Islet precursor cell (in vitro differentiated cells): ENCODE measurements around the gene TGFBRAP1.
A peak's percentile ranks its signal among the peaks of the same experiment; 100 is the strongest.
"Not testable (repeated sequence)": the region's sequence is repeated elsewhere in the genome, so short reads cannot be mapped to it uniquely, and the experiment has no call there.

Experiments
- DNase-seq: peaks from one replicate; pipeline ENCODE4 v3.0.0-alpha.2; 2018

The TGFBRAP1 gene

DNA sequence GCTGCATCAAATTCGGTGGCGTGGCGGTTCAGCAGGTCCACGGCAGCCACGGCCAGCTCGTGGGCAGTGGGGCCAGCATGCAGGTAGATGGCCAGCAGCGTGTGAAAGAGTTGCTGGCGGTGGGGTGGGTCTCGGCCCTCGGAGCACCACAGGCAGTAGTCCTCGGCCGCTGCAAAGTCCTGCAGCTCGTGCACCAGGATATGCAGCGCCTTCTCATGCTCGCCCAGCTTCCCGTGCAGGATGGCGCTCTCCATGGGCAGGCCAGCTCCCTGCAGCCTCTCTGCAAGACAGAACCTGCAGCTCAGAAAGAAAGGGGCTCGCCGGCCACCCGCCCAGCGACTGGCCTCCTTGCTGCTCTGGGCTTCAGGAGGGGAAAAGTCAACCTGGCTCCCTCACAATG is 60.1 kb downstream of the TGFBRAP1 start:
- no peak for DNase-seq

DNA sequence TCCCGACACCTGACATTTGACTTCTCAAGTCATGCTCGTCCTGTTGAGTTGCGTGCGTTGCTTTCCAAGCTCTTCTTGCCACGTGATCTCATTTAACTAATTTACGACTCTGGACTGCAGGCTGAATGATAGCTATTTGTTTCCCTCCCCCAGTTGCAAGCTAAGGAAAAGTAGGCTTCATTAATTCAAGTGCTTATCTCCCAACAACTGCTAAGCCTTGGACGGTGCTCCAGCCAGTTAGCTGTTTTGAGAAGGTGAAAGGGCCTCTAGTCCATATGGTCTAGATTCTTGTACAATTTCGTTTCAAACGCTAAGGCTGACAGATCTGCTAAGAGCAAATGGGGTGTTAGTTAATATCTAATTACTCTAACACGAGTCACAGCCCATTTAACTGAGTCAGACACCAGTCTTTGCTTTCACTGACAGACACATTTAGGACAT is 66.9 kb downstream of the TGFBRAP1 start:
- DNase-seq = no peak

DNA sequence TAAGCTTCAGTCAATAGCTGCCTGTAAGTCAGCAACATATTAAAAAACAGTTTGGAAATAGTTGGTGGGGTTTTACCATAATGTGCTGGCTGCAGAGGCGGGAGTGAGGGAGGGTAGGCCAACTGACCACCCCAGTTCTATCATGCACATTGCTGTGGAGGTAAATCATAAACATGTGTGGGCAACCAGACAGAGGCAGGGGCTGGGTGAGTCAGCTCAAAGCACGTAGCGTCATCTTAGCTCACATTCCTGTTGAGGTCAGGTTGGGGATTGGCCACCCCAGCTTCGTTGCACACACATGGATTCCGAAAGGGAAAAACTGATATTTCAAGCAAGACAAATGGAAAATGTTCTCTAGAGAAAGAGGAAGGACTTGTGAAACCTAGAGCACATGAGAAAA is 68.5 kb downstream of the TGFBRAP1 start:
- DNase-seq = peak; percentile 69

DNA sequence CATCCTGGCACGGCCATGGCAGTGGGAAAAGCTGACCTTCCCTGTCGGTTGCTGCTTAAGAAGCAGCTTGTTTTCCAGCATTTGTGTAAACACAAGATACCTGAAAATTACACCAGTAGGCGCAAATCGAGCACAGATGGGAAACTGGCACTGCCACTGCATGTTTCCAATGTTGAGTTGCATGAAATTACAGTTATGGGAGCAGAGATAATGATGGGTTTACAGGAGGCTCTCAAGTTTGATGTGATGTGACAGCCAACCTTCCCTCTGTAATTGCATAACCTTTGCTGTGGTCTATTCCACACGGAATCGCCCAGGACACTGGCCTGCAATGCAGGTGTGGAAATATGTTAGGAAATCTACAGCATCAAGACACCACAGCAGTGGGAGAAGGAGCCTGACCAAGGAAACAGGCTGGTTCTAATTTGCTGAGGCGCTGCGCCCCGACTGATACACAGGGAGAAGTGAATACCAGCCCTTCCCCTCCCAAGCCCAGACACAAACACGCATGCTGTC is 70.6 kb downstream of the TGFBRAP1 start:
- no peak for DNase-seq

DNA sequence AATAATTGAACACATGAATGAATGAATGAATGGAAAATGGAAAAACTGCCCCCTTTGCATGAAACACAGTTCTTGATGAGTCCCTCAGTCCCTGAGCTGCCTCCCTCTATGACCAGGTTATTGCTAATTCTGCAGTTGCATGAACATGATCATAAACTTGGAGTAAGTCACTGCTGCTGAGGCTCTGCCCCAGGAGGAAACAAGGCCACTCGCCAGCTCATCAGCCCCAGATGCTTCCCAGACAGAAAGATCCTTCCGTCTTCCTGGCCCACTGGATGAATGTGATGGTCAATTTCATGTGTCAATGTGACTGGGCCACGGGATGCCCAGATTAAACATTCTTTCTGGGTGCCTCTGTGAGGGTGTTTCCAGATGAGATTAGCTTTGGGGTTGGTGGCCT is 71.6 kb downstream of the TGFBRAP1 start:
- no peak for DNase-seq

DNA sequence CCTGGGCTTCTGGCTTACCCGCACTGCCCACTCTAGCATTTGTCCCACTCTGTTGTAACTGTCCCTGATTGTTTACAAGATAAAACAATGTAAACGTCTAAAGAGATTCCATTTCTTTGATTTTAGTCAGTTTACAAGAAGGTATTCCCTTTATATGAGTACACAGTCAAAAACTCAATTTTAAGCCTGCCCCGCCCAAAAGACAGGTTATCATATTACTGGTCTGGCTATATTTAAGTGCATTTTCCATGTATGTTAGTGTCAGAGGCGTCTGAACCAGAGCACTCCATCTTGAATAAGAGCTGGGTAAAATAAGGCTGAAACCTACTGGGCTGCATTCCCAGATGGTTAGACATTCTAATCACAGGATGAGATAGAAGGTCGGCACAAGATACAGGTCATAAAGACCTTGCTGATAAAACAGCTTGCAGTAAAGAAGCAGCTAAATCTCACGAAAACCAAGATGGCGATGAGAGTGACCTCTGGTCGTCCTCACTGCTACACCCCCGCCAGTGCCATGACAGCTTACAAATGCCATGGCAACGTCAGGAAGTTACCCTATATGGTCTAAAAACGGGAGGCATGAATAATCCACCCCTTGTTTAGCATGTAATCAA is 73.0 kb downstream of the TGFBRAP1 start:
- peak; percentile 75 for DNase-seq

DNA sequence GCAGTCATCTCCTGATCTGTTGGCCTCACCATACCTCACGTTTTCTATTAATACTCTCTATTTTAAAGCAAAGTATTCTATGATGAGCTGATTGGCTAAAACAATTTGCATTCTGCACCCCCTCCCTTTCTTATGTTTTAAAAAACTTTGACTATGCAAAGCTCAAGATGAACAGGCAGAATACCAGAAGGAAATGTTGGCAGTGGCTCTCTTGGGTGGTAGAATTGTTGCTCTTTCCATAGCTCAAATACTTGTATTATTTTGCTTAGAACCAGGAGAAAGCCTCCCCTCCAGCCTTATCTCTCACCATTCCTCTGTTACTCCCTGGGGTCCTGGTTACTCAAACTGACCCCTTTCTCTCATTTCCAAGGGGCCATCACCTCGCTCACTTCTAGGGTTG is 73.6 kb downstream of the TGFBRAP1 start:
- no peak for DNase-seq

DNA sequence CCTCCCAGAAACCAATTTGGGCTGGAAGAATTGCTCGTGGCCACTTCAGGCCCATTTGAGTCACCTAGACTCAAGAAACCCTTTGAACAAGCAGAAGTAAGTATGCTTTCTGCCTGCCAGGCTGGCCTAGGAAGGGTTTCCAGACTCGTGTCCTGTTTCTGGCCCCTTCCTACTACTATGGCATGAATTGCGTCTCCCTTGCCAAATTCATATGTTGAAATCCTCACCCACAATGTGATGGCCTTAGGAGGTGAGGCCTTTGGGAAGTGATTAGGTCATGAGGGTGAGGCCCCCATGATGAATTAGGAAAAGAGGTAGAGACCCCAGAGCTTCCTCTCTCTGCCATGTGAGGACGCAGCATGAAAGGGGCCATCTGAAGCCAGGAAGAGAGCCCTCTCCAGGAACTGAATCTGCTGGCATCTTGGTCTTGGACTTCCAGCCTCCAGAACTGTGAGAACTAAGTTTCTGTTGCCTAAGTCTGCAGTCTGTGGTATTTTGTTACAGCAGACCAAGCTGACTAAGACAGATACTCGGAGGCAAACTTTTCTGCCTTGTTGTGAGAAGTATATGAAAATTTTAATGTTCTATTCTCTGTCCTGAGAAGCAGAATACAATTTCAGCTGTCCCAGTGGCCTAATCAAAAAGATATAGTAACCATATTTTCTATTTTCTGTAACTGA is 74.9 kb downstream of the TGFBRAP1 start:
- no peak for DNase-seq

DNA sequence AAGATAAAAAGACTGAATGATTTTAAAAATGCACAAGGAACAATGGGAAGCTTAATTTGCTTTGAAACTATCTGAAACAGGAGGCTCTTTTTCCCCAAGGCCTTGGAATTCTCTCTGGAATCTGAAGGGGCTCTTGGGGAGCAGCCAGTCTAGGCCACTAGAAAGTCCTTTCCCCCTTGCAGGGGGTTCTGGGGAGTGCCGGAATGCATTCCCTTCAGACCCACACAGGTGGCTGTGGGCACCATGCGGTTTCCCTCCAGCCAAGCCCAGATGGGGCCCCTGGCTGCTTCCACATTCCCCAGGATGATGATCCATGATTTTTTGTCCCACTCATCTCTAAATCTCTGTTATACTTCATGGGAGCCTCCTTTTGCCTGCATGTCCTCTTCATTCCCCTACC is 77.3 kb downstream of the TGFBRAP1 start:
- no peak for DNase-seq

DNA sequence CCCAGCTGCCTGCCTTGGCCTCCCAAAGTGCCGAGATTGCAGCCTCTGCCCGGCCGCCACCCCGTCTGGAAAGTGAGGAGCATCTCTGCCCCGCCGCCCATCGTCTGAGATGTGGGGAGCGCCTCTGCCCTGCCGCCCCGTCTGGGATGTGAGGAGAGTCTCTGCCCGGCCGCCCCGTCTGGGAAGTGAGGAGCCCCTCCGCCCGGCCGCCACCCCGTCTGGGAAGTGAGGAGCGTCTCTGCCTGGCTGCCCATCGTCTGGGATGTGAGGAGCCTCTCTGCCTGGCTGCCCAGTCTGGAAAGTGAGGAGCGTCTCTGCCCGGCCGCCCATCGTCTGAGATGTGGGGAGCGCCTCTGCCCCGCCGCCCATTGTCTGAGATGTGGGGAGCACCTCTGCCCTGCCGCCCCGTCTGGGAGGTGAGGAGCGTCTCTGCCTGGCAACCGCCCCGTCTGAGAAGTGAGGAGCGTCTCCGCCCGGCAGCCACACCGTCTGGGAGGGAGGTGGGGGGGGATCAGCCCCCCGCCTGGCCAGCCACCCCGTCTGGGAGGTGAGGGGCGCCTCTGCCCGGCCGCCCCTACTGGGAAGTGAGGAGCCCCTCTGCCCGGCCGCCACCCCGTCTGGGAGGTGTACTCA is 78.4 kb downstream of the TGFBRAP1 start:
- not testable (repeated sequence) for DNase-seq

DNA sequence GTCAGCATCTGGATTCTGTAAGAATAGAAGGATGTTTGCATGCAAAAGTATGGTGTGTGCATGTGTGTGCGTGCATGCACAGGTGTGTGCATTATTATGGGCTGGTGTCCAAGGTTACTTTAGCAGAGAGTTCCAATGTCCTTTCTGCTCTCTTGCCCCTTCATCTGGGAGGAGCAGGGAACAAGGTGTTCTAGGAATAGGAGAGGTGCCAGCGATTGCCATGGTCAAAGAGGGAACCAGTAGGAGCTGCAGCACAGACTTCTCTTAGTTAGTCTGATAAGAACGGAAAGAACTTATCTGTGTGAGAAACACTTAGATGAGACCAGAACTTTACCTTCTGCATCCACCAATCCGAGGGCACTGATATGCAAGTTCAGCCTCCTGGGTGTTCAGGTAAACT is 79.6 kb downstream of the TGFBRAP1 start:
- DNase-seq = no peak

DNA sequence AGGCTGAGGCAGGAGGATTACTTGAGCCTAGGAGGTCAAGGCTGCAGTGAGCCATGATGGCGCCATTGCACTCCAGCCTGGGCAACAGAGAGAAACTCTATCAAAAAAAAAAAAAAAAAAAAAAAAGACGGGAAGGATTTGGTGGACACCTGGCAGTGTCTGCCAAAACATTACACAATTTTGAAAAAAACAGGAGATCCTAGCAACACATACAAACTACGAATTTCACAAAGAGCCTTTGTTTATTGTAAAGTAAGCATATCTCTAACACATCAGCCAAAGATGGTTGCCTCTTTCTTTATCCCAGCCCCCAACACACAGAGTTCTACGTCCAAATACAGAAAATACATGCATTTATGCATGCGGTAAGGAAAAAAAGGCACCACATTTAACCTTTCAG is 80.4 kb downstream of the TGFBRAP1 start:
- DNase-seq = no peak

DNA sequence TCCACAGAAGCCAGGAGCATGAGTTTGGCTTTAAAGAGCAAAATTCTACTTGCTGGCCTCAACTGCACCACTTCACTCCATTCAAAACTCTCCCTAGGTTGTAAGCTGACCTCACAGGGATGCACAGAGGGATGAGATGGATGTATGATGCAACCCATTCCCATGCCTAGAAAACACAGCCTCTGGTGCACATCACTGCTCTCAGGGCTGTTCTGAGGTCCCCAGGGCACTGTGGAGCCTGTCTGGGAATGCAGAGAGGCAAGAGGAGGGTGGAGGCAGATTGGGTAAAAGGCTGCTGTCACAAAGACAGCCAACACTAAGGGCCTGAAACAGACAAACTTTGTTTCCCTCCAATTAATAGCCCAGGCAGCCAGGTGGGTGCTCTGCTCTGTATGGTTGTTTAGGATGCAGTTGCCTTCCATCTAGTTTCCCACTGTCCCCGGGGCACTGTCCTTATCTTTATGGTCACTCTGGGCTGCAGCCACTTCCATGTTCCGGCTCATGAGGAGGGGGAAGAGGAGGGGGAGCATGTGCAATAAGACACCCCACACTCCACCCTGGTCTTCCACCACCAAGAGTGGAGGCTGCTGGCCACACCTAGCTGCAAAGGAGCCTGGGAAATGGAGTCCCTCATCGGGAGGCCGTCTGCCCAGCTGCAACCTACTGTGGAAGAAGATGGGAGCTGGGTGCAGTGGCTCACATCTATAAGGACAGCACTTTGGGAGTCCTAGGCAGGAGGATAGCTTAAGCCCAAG is 81.0 kb downstream of the TGFBRAP1 start:
- peak; percentile 94 for DNase-seq

DNA sequence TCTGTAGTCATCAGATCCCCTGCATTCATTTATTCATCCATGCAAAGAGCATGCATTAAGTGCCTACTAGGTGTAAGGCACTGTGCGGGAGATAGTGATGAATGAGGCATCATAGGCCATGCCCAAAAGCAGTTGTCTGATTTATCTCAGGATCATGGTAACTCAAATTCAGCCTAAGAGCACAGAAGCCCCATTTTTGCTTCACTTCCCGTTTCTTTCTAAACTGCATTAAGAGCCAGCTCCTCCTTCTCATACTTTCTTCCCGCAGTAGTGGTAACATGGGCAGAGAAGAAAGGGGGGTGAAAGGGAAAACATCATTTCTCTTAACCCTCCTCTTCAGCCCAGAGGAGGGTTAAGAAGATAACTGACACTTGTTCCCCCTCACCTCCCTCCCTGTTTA is 85.1 kb downstream of the TGFBRAP1 start:
- no peak for DNase-seq

DNA sequence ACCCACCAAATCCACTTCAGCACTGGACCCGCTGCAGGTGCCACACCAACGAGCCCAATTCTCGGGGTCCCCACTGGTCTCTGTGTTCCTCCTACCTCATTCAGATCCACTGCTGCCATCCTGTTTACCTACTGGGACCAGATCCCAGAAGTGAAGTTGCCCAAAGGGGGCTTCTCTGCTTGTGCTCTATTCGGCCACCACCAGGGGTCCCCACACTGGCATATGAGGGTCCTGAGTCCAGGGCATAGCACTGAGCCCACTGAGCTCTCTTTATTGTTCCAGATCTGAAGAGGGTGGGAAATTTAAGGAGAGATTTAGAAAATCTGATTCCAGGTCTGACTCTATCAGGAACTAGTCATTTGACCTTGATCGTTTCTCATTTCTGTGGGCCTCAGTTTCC is 85.6 kb downstream of the TGFBRAP1 start:
- DNase-seq = peak; percentile 68

DNA sequence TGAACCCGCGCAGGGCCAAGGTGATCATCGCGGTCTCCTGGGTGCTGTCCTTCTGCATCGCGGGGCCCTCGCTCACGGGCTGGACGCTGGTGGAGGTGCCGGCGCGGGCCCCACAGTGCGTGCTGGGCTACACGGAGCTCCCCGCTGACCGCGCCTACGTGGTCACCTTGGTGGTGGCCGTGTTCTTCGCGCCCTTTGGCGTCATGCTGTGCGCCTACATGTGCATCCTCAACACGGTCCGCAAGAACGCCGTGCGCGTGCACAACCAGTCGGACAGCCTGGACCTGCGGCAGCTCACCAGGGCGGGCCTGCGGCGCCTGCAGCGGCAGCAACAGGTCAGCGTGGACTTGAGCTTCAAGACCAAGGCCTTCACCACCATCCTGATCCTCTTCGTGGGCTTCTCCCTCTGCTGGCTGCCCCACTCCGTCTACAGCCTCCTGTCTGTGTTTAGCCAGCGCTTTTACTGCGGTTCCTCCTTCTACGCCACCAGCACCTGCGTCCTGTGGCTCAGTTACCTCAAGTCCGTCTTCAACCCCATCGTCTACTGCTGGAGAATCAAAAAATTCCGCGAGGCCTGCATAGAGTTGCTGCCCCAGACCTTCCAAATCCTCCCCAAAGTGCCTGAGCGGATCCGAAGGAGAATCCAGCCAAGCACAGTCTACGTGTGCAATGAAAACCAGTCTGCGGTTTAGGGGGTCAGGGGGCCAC is 87.1 kb downstream of the TGFBRAP1 start:
- DNase-seq = no peak

DNA sequence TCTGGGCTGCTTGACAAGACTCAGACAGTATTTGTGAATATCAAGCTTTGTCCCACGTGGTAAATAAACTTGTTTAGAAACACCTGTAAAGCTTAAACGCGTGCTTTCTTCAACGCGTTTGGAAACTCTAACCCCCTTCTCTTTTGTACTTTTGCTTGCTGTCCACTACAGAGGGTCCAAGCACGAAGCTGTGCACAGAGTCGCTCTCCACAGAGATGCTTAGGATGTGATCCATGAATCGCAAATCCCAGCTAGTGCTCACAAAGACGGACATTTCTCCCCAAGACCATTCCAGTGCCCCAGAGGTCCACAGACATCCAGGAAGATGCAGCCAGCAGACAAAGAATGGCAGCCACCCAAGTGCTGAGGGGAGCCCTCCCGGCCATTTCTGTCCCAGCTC is 88.1 kb downstream of the TGFBRAP1 start, which contains the start of gene GPR45:
Gene GPR45, plus strand, starts transcription at position 301 of the 400 bp plus-strand sequence. CDS start 116 bp downstream, outside the sequence.
- DNase-seq = no peak

DNA sequence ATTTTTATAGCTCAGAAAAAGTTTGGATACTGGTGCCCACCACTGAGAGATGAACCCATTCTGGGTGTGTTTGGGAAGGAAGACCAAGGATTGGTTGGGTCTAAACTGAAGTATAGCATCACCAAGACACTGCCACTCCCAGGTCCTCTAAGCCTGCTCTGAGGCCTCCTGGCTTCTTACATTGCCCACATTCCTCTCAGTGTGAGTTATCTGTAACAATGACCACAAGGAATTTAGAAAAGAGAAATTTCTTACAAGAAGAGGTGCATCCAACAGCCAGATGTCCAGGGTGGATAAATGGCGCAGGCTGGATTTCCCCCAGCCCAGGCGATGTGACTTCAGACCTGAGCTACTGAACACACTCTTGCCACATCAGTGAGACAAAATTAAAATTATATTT is 89.6 kb downstream of the TGFBRAP1 start:
- DNase-seq = peak; percentile 84

DNA sequence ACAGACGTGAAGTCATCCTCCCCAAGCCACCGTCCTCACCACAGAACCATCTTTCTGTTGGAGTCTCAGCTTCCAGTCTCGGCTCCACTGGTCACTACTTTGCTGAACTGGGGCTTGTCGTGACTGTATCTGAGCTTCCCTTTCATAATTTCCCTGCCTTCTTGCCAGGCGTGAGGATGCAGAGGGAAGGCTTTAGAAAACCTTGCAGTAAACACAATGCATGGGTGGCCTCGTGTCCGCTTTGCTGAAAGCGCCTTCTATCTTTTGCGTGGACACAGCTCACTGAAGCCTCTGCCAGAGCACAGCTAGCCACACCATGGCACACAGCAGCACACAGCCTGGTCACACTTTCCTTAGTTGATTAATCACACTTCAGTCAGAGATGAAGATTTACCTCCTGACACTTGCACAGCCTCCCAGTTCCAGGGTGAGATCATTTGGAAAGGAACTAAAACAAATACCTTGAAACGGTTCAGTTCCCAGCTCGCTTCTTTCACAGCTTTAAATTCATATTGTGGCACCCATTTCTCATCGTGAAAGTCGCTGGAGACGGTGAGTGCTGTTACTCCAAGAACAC is 90.8 kb downstream of the TGFBRAP1 start:
- DNase-seq = no peak

DNA sequence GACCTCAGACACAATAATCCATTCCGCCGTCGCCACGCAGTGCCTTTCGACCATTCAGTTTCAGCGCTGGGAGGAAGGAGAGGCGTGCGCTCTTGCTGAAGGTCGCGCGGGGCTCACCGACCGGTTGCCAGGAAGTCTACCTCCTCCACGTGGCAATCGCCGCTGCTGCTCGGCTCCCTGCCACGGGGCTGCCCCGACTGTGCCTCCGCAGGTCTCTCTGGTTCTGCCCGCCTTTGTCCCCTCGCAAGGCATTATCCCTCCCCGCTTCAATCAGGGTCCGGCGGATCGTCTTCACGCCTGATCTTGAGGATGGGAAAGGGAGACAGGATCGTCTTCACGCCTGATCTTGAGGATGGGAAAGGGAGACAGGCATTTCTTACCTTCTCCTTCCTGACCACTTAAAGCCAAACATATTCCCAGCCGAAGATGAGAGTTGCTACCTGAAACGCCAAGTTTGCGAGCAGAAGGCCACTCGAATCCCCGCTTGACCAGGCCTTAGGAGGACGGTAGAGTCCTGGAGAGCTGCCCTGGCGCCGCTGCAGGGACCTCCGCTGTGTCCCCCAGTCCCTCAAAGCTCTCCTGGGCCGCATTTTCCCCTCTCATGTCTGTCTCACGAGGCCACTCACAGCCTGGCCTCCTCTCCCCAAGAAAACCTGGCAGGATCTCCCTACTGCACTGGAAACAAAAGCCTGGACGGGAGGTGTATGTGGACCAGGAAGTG is 92.3 kb downstream of the TGFBRAP1 start:
- no peak for DNase-seq

DNA sequence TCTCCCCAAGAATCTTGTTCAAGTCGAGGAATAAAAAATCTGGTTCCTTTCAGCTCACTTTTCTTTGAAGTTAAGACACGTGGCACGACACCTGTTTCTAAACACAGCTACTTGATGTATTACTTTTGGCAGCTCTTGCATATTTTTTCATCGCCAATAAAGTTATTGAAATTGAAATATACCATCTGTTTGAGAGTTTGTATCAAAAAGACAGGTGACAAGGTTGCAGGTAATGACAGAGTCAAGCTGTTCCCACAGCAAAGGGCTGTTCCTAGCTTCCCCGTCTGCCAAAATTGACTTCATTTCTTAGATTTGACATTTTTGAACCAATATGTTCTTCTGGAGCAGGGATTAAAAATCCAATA is 93.5 kb downstream of the TGFBRAP1 start:
- DNase-seq = no peak
